ENCODE results near the gene PHF21B. TPM values are rescaled to one million over a fixed set of nuclear protein-coding genes. Genes with fewer than 3 reads are reported as not detected.
A peak's percentile ranks its signal among the peaks of the same experiment; 100 is the strongest.
"Not testable (repeated sequence)": the region's sequence is repeated elsewhere in the genome, so short reads cannot be mapped to it uniquely, and the experiment has no call there.

PHF21B gene
- not detected in 2 replicates for total RNA-seq (2014; rRNA removed; shearing (Covaris generic))

GRCh38 chr22:45009606-45010531, at the start of gene PHF21B:
Gene PHF21B (minus strand): TSS chr22:45010005. CDS start chr22:45009549, 456 bp downstream.
- DNase-seq (ENCODE audit: low read depth): peak; percentile 3

GRCh38 chr22:45059296-45059695, 49.5 kb upstream of the PHF21B start:
- no peak for DNase-seq (ENCODE audit: low read depth)

GRCh38 chr22:45058622-45058912, 48.8 kb upstream of the PHF21B start:
- no peak for DNase-seq (ENCODE audit: low read depth)

GRCh38 chr22:45055936-45056335, 46.1 kb upstream of the PHF21B start:
- DNase-seq (ENCODE audit: low read depth): no peak

GRCh38 chr22:45053571-45053970, 43.8 kb upstream of the PHF21B start:
- no peak for DNase-seq (ENCODE audit: low read depth)

- DNase-seq (ENCODE audit: low read depth): no peak
Measured at GRCh38 chr22:45053094-45053493, 43.3 kb upstream of the PHF21B start.

GRCh38 chr22:45052665-45053064, 42.9 kb upstream of the PHF21B start:
- not testable (repeated sequence) for DNase-seq (ENCODE audit: low read depth)

GRCh38 chr22:45051946-45052345, 42.1 kb upstream of the PHF21B start:
- DNase-seq (ENCODE audit: low read depth): no peak

- DNase-seq (ENCODE audit: low read depth): no peak
Measured at GRCh38 chr22:45051419-45051818, 41.6 kb upstream of the PHF21B start.

- DNase-seq (ENCODE audit: low read depth): no peak
Measured at GRCh38 chr22:45047260-45047659, 37.5 kb upstream of the PHF21B start.

- no peak for DNase-seq (ENCODE audit: low read depth)
Measured at GRCh38 chr22:45045208-45045607, 35.4 kb upstream of the PHF21B start.

GRCh38 chr22:45042263-45042662, 32.5 kb upstream of the PHF21B start:
- no peak for DNase-seq (ENCODE audit: low read depth)

- DNase-seq (ENCODE audit: low read depth): no peak
Measured at GRCh38 chr22:45039133-45039532, 29.3 kb upstream of the PHF21B start.

- DNase-seq (ENCODE audit: low read depth): peak; percentile 19
Measured at GRCh38 chr22:45036154-45036553, 26.3 kb upstream of the PHF21B start.

- no peak for DNase-seq (ENCODE audit: low read depth)
Measured at GRCh38 chr22:45034821-45035220, 25.0 kb upstream of the PHF21B start.

GRCh38 chr22:45034156-45034555, 24.4 kb upstream of the PHF21B start:
- no peak for DNase-seq (ENCODE audit: low read depth)

- DNase-seq (ENCODE audit: low read depth): no peak
Measured at GRCh38 chr22:45033136-45033535, 23.3 kb upstream of the PHF21B start.

- DNase-seq (ENCODE audit: low read depth): no peak
Measured at GRCh38 chr22:45031629-45032403, 22.0 kb upstream of the PHF21B start.

- no peak for DNase-seq (ENCODE audit: low read depth)
Measured at GRCh38 chr22:45029501-45029900, 19.7 kb upstream of the PHF21B start.

- DNase-seq (ENCODE audit: low read depth): no peak
Measured at GRCh38 chr22:45026511-45026910, 16.7 kb upstream of the PHF21B start.

GRCh38 chr22:45023431-45023830, 13.6 kb upstream of the PHF21B start:
- no peak for DNase-seq (ENCODE audit: low read depth)

- DNase-seq (ENCODE audit: low read depth): no peak
Measured at GRCh38 chr22:45019861-45020655, 10.3 kb upstream of the PHF21B start.

Measured in RPMI7951 (cell line).